GM19193 (cell line): ENCODE measurements around the gene ATP11A.

Source experiments
- POLR2A ChIP-seq: IDR thresholded peaks from 4 replicates; pipeline ENCODE4 v1.6.1; 2011; ENCODE audit not compliant: insufficient read depth, insufficient read length; ENCODE audit errors: extremely low read depth

ATP11A gene

GRCh38 chr13:112850273-112850672 lies 160.4 kb downstream of the ATP11A start:
- TF ChIP-seq POLR2A = no peak

- no peak for TF ChIP-seq POLR2A
Observed at GRCh38 chr13:112851107-112852038, 161.5 kb downstream of the ATP11A start.

GRCh38 chr13:112852392-112852791 lies 162.6 kb downstream of the ATP11A start:
- TF ChIP-seq POLR2A = no peak

GRCh38 chr13:112852808-112853207 lies 163.0 kb downstream of the ATP11A start:
- TF ChIP-seq POLR2A = no peak

GRCh38 chr13:112854321-112854720 lies 164.5 kb downstream of the ATP11A start:
- no peak for TF ChIP-seq POLR2A

- no peak for TF ChIP-seq POLR2A
Observed at GRCh38 chr13:112855859-112856258, 166.0 kb downstream of the ATP11A start.

- no peak for TF ChIP-seq POLR2A
Observed at GRCh38 chr13:112857914-112858490, 168.2 kb downstream of the ATP11A start.

GRCh38 chr13:112859128-112859816 lies 169.4 kb downstream of the ATP11A start:
- no peak for TF ChIP-seq POLR2A

- no peak for TF ChIP-seq POLR2A
Observed at GRCh38 chr13:112859817-112860190, 170.0 kb downstream of the ATP11A start.

GRCh38 chr13:112861876-112862615 lies 172.2 kb downstream of the ATP11A start:
- TF ChIP-seq POLR2A = no peak

GRCh38 chr13:112867301-112867711 lies 177.5 kb downstream of the ATP11A start:
- no peak for TF ChIP-seq POLR2A

- TF ChIP-seq POLR2A = no peak
Observed at GRCh38 chr13:112868308-112868707, 178.5 kb downstream of the ATP11A start.

GRCh38 chr13:112869202-112870050 lies 179.6 kb downstream of the ATP11A start:
- TF ChIP-seq POLR2A = no peak

- no peak for TF ChIP-seq POLR2A
Observed at GRCh38 chr13:112870051-112870331, 180.2 kb downstream of the ATP11A start.
